ENCODE measurements around the gene SDK1.

GRCh38 chr7:3805151-3805550 lies 504.1 kb downstream of the SDK1 start:
- no peak for TF ChIP-seq POLR2A (IDR thresholded peaks at IDR 0.05; ENCODE audit: low read length)
- TF ChIP-seq GATA1 (IDR thresholded peaks at IDR 0.05; ENCODE audit: low read depth, low read length) = no peak
